ENCODE results near the gene FAM53B. TPM values are rescaled to one million over a fixed set of nuclear protein-coding genes. Genes with fewer than 3 reads are reported as not detected.

Gene FAM53B
- total RNA-seq, 4 donors from 2014 or later, result 41.0 to 110 (median 50.0) TPM

DNA sequence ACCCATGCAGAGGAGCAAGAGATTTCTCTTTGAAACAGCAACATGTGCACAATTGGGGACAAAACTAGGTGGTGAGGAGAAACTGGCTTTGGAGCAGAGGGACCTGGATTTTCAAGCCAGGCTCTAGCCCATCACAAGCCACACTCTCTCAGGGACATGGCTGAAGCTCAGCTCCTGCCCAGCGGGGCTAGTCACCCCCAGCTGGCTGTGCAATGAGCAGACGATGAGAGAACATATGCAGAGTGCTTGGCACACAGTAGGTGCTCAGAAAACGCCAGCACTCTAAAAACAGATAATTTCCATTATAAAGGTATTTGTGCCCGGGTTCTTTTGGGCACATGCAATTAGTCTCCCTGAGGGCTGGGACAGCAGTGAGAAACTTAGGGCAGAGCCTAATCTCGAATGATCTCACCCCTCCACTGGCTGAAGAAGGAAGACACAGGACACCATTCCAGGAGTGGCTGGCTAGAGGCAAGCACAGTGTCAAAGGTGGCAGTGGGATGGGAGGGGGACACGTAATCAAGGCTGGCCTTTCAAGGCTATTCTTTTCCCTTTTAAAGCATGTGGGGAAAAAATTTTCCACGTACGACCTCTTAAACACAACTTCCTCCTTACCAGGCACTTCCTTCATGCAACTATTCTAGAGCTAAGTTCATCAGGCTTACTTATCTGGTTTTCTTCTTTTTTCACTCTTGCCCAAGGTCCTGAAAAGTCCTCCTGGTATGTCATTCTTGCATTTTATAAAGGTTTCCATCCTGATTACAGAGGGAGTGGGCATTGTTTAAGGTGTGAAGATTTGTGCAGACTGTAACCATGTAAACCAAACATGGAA, 15.1 kb downstream of the FAM53B start:
- Histone ChIP-seq H3K27me3 (no peaks in the 10 kb centered on the region), H3K4me1 (peaks cover 49 to 99% (median 73%) of the 10 kb centered on the region in 4 donors), H3K27ac (peak overlapping the region; percentile 70 to 86 (median 79)), H3K36me3 (no peaks in the 10 kb centered on the region), H3K4me3 (no peak overlapping the region), H3K9me3 (no peaks in the 10 kb centered on the region)
- TF ChIP-seq POLR2A (IDR thresholded peaks at IDR 0.05), result no peak
- TF ChIP-seq POLR2AphosphoS5 (IDR thresholded peaks at IDR 0.05), result no peak
- TF ChIP-seq, protein P1, sequence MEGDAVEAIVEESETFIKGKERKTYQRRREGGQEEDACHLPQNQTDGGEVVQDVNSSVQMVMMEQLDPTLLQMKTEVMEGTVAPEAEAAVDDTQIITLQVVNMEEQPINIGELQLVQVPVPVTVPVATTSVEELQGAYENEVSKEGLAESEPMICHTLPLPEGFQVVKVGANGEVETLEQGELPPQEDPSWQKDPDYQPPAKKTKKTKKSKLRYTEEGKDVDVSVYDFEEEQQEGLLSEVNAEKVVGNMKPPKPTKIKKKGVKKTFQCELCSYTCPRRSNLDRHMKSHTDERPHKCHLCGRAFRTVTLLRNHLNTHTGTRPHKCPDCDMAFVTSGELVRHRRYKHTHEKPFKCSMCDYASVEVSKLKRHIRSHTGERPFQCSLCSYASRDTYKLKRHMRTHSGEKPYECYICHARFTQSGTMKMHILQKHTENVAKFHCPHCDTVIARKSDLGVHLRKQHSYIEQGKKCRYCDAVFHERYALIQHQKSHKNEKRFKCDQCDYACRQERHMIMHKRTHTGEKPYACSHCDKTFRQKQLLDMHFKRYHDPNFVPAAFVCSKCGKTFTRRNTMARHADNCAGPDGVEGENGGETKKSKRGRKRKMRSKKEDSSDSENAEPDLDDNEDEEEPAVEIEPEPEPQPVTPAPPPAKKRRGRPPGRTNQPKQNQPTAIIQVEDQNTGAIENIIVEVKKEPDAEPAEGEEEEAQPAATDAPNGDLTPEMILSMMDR (IDR thresholded peaks at IDR 0.05), result no peak
- TF ChIP-seq EP300 (IDR thresholded peaks at IDR 0.05; ENCODE audit: low read depth), result no peak
- in situ Hi-C loops (cut with MboI; ENCODE audit: low pct_ligation_motif_present in 1 of 4, low pct_unique_long_range_greater_than_20kb in 1 of 4, low sequenced_read_pairs in 3 of 4), result loop anchor here in 1 of 4 donors (25.0 kb wide), 1 partner anchor 92 kb away; no protein-coding TSS in a partner anchor
- intact Hi-C loops (cut with DNase I; ENCODE audit: low total_unique reads), result no loop called here
- DNase-seq, result peak; percentile 13
- 35 to 64% methylated on average over 3 to 8 of the region's 8 CpGs for WGBS, 2 donors (ENCODE audit: low coverage in 1 of 2)

GRCh38 chr10:124728071-124728829, 15.9 kb downstream of the FAM53B start:
- Histone ChIP-seq H3K27ac (peak overlapping the region; percentile 70 to 86 (median 79)), H3K36me3 (no peaks in the 10 kb centered on the region), H3K9me3 (no peaks in the 10 kb centered on the region), H3K27me3 (no peaks in the 10 kb centered on the region), H3K4me1 (peaks cover 49 to 99% (median 73%) of the 10 kb centered on the region in 4 donors), H3K4me3 (no peak overlapping the region)
- intact Hi-C loops (cut with DNase I; ENCODE audit: low total_unique reads) (no loop called here), in situ Hi-C loops (cut with MboI; ENCODE audit: low pct_ligation_motif_present in 1 of 4, low pct_unique_long_range_greater_than_20kb in 1 of 4, low sequenced_read_pairs in 3 of 4) (loop anchor here in 1 of 4 donors (25.0 kb wide), 1 partner anchor 91 kb away; no protein-coding TSS in a partner anchor)
- no peak for TF ChIP-seq EP300 (IDR thresholded peaks at IDR 0.05; ENCODE audit: low read depth)
- TF ChIP-seq POLR2AphosphoS5 (IDR thresholded peaks at IDR 0.05), result peak in 1 of 3 donors; percentile 28
- TF ChIP-seq, protein P1 (IDR thresholded peaks at IDR 0.05), result no peak
- DNase-seq, result peak; percentile 39
- 20 to 60% methylated on average over 1 to 14 of the region's 14 CpGs for WGBS, 2 donors (ENCODE audit: low coverage in 1 of 2)

GRCh38 chr10:124727361-124727960, 16.7 kb downstream of the FAM53B start:
- H3K27me3 ChIP-seq, result no peaks in the 10 kb centered on the region
- TF ChIP-seq, protein P1 (IDR thresholded peaks at IDR 0.05), result no peak
- peak in 2 of 3 donors; percentile 21 to 30 for TF ChIP-seq POLR2AphosphoS5 (IDR thresholded peaks at IDR 0.05)
- in situ Hi-C loops (cut with MboI; ENCODE audit: low pct_ligation_motif_present in 1 of 4, low pct_unique_long_range_greater_than_20kb in 1 of 4, low sequenced_read_pairs in 3 of 4), result loop anchor here in 1 of 4 donors (25.0 kb wide), 1 partner anchor 90 kb away; no protein-coding TSS in a partner anchor
- peak; percentile 49 for DNase-seq
- 45 to 55% methylated on average over 3 to 6 of the region's 6 CpGs for WGBS, 2 donors (ENCODE audit: low coverage in 1 of 2)
- H3K4me1 ChIP-seq, result peaks cover 48 to 99% (median 73%) of the 10 kb centered on the region in 4 donors
- H3K36me3 ChIP-seq, result no peaks in the 10 kb centered on the region
- intact Hi-C loops (cut with DNase I; ENCODE audit: low total_unique reads), result no loop called here
- H3K4me3 ChIP-seq, result no peak overlapping the region
- peak overlapping the region; percentile 70 to 86 (median 79) for H3K27ac ChIP-seq
- no peaks in the 10 kb centered on the region for H3K9me3 ChIP-seq
